HG03469 (cell line): ENCODE data around the gene CGNL1.

Experiments
- ATAC-seq: cut with Tn5 transposase; IDR thresholded peaks from one replicate; pipeline ENCODE4 v1.9.1; 2021; ENCODE audit warnings: mild to moderate bottlenecking, moderate library complexity, moderate number of reproducible peaks; ENCODE audit not compliant: unreplicated experiment

The CGNL1 gene

DNA sequence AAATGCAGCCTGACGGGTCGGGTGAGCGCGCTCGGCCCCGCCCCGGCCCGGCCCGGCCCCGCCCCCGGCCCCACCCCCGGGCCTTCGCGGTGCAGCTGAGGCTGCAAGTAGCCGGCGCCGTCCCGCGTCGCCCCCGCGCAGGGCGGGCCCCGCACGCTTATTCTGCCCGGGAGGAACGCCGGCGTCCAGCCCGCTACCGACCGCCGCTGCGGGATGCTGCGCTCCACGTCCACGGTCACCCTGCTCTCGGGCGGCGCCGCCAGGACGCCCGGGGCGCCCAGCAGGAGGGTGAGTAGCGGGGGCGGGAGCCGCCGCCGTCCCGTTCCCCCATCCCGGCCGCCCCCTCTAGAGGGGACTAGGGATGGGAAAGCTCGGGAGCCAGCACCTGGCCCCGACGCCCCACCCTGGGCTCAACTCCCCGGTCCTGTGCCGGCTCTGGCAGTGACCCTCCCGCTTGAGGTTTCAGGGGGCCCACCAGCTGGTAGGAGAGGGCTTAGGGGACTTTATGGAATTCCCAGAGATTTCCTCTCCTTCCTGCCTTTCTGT, 215.6 kb downstream of the CGNL1 start, which contains the start of gene MYZAP:
Gene MYZAP, plus strand, starts transcription at position 83 of the 546 bp plus-strand sequence. Its CDS starts 131 bp downstream, at position 214.
- no peak for ATAC-seq

DNA sequence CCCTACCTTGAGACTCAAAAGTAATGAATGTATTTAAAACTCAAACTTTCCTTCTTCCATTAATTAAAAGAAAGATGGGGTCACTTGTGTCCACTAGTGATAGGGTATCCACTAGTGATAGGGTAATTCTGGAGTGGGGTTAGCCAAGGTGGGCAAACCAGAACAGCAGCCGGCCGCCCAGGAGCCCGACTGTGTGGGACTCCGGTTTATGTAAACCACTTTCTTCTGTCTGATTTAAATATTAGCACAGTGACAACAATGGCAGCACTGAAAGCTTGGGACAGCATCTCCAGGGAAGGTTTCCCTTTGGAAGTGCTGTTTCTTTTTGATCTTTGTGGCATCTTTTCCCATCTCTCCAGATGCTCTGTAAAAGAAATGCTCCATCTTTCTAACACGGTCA, 216.1 kb downstream of the CGNL1 start:
- ATAC-seq = no peak

DNA sequence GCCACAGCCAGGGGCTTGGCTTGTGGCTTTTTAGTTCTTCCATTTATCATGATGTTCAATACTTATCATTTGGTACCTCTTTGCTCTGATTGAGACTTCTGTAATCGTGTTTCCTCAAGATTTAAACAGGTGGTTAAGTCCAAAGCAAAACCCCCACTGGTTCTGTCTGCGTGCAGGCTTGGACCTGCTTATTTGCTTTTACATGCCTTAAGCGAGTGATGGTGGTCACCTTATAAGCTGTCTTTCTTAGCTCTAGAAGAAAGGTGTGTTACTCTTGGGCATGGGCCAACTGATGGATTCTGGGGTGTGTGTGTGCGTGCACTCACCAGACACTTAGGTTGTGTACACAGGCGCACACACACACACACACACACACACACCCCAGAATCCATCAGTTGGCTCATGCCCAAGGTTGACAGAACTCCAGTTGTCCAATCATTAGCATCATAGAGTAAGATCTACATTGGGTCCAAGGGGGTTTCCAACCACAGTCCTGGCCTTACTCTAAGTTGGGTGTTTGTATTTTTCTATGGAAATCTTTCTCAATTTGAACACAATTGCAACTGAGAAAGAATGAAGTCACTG, 216.6 kb downstream of the CGNL1 start:
- ATAC-seq = no peak

DNA sequence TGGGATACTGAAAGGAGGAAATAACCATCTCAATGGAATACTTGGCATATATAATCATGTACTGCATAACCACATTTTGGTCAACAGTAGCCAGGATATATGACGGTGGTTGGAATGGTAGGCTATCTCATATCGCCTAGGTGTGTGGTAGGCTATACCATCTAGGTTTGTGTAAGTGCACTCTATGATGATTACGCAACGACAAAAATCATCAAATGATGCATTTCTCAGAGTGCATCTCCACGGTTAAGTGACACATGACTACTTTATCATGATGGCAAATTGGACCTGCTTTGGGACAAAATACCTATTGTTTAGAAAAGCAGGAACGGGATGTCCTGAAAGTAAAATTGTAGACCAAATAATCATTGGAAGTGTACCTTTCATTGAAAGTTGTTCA, 218.2 kb downstream of the CGNL1 start:
- no peak for ATAC-seq

DNA sequence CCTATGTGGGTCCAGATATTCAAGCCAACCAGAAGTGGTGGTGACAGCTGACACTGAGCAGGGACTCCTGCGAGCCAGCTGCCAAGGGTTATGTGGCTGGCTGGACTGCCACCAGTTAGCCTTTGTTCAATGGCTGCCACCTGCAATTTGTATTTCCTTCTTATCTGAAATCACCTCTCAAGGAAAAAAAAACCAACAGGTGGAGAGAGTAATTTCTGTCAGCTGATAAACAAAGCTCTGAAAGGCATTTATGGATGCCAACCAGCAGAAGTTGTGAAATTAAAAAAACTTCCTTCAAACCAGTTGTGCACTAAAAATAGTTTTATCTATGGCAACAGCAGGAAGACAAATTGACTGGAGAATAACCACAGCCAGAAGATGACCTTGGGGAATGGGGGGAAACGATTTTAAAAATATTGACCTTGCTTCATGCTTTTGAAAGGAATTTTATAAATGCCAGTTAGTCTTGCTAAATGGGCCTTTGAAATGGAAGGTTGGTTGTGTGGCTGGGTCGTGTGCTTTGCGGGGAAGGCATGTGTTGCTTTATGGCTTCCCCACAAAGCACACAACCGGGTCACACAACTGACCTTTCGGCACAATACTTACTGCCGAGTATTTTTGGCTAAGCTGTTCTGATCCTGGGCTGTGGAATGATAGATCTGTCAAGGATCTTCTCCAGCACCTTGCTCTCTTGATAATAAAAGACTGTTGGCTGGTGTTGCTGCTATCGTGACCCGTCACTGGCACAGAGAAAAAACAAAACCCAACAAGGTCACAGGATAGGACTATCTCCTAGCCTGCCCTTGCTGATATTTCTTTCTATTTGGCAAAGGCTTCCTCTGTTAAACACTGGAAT, 218.9 kb downstream of the CGNL1 start:
- no peak for ATAC-seq

DNA sequence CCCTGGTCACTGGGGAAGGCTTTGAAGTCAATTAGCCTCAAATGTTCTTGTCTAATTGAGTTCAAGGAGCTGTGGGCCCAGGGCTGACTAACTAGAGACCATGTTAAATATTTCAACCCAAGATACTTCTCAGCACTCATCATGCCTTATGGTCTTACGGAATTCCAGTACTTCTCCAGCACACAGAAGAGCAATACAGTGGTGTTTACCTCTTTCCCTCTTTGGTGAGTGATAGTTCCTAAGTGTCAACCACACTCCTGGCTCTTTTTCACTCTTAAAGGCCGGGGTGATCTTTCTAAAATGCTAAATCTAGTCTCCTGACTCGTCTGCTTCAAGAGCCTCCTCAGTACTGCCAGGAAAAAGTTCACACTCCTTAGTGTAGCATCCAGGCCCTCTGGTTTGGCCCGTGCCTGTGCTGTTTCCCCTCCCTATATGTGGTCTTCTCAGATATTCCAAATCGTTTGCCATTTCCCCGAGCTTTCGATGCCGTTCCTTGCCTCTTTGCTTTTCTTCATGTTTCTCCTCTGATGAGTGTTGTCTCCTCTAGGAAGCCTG, 220.1 kb downstream of the CGNL1 start:
- no peak for ATAC-seq

DNA sequence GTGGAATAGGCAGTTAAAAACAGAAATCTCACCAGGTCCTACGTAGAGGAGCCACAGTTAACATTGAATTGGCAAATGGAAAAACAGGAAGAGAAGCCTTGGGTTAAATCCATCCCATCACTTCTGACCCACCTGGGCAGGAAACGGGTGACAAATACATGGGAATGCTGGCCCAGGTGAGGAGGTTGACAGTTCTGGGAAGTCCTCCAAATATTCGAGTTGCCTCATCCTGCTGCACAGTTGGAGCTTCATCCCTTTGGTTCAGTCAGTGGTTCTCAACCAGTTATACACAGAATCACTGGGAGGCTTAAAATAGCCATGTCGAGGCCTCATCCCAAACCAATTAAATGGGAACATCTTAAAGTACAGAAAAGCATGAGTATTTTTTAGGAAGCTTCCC, 220.7 kb downstream of the CGNL1 start:
- no peak for ATAC-seq

DNA sequence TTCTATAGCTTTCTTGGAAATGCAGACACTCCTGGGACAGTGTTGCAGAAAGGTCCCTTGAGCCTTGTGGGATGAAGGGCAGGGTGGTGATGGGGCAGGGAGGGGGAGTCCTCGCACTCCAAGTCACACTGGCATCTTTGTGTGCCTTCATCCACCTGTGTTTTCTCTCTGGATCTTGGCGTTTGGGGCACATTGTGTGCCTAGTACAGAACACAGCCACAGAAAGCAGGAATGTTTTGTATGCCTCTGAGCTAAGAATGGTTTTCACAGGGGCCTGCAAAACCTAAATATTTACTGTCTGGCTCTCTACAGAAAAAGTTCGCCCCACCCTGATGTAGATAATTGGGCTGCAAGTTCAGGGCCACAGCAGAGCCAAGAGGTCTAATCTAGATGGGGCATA, 221.1 kb downstream of the CGNL1 start:
- ATAC-seq = no peak

DNA sequence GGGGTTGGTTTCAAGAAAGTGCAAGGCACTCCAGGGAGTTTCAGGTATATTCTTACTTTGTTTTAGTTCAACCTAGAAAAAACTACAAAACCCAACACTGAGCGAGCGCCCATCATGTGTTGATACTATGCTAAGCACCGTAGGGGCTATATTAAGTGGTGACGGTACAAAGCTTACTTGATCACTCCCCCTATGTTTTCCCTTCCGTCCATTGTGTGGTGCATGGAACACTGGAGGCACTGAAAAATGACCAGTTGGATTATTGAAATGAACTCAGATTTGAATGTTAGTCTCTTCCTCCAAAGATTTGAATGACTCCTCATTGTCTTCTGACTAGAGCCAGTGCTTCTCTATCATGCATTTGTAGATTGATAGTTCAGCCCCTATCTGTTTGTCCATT, 222.0 kb downstream of the CGNL1 start:
- ATAC-seq = no peak

DNA sequence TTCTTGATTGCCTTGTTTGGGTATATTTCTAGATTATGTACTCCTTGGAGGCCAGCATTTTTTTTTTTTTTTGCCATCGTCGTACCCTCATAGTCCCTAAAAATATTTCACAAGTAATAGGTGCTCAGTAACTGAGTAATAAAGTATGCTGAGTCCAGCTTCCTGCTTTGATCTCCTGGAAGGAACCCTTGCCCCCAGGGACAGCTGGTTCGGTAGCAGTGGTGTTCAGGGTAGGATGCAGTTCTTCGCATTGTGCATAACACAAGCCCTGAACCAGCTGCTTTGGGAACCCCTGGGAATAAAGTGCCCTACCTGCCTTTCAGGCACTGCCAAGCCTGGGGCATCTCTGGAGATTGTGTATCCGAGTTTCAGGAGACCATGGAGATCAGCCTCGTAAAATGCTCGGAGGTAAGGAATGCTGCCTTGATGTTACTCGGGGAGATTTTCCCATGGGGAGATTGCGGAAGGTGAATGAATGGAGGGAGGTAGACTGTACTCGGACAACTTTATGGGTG, 223.0 kb downstream of the CGNL1 start:
- ATAC-seq = no peak

DNA sequence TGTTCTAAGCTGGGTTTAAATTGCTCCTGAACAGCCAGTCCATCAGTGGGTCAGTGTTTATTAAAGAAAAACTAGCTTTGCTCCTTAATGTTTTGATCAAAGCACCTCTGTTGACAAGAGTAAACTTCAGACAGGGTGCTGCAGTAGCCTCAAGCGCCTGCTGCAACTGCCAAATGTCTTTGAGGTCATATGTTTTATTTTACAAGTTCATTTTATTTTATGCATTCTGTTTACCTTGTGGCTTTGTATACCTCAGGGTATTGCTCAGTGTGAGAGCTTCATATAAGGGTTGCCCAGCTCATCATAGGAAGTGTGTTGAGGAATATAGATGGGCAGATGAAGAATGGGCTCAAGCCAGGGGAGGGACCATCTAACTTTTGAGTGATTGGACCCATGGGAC, 223.9 kb downstream of the CGNL1 start:
- no peak for ATAC-seq
